Right lobe of liver (tissue), 4 donors: Measurements from ENCODE around the gene NUB1.

ENCODE experiments used
- POLR2A ChIP-seq: fragments of 450-650 bp; IDR thresholded peaks from one replicate; pipeline ENCODE4 v1.6.1; 2017; ENCODE audit warnings: antibody characterized with exemption, mild to moderate bottlenecking
- TF ChIP-seq, protein P1 (sequence below), 4 donors: fragments of 200-600 bp in 3 of 4; fragments of 450-650 bp in 1 of 4; IDR thresholded peaks; one replicate each; pipeline versions ENCODE4 v1.5.1 to v1.8.0; 2016 to 2022; ENCODE audit warnings: antibody characterized with exemption in 4 of 4, mild to moderate bottlenecking in 2 of 4
- donor health status: DM: no; HTN: no; CAD: no.
- donor health status: DM: no; HTN: no; CAD: no.
- donor health status: DM: no; HTN: yes; CAD: no.

DNA sequence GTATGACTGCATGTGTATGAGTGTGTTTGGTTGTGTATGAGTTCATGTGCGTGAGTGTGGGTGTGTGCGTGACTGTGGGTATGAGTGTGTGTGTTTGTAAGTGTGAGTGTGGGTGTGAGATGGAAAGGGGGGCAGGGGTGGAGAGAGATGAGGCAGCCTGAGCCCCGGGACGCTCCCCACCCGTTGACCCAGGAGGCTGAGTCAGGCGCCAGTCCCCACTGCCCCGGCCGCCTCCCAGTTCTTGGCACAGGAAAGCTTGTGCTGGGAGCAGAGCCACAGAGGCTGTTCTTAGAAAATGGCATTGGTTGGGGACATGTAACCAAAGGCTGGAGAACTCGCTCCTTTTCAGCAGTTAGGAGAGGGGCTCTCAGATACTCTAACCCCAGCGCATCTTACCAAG is 27.8 kb upstream of the NUB1 start:
- TF ChIP-seq POLR2A, result no peak
- TF ChIP-seq, protein P1, sequence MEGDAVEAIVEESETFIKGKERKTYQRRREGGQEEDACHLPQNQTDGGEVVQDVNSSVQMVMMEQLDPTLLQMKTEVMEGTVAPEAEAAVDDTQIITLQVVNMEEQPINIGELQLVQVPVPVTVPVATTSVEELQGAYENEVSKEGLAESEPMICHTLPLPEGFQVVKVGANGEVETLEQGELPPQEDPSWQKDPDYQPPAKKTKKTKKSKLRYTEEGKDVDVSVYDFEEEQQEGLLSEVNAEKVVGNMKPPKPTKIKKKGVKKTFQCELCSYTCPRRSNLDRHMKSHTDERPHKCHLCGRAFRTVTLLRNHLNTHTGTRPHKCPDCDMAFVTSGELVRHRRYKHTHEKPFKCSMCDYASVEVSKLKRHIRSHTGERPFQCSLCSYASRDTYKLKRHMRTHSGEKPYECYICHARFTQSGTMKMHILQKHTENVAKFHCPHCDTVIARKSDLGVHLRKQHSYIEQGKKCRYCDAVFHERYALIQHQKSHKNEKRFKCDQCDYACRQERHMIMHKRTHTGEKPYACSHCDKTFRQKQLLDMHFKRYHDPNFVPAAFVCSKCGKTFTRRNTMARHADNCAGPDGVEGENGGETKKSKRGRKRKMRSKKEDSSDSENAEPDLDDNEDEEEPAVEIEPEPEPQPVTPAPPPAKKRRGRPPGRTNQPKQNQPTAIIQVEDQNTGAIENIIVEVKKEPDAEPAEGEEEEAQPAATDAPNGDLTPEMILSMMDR (IDR thresholded peaks at IDR 0.05), result no peak
